ENCODE data around the gene EFNA4.

DNA sequence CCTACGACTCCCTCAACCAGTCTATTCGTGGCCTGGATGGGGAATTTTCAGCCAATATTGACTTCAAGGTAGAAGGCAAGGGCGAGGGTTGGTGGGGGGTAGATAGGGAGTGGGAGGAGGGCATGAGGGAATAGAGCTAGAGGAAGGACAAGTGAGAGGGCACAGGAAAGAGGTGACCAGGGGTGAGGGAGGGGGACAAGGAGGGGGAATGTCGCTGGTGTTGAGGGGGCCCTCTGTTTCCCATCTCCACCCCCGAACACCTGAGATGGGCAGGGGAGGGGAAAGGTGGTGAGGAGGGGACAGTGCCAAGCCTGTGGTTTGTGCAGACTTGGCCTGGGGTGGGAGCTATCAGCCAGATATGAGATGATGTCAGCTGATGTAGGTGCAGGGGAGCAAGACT lies 20.8 kb upstream of the EFNA4 start:
- no peak for TF ChIP-seq ZBTB21 (CRISPR knock-in tag; IDR thresholded peaks at IDR 0.05; ENCODE audit: borderline replicate concordance)
- TF ChIP-seq, protein P1, sequence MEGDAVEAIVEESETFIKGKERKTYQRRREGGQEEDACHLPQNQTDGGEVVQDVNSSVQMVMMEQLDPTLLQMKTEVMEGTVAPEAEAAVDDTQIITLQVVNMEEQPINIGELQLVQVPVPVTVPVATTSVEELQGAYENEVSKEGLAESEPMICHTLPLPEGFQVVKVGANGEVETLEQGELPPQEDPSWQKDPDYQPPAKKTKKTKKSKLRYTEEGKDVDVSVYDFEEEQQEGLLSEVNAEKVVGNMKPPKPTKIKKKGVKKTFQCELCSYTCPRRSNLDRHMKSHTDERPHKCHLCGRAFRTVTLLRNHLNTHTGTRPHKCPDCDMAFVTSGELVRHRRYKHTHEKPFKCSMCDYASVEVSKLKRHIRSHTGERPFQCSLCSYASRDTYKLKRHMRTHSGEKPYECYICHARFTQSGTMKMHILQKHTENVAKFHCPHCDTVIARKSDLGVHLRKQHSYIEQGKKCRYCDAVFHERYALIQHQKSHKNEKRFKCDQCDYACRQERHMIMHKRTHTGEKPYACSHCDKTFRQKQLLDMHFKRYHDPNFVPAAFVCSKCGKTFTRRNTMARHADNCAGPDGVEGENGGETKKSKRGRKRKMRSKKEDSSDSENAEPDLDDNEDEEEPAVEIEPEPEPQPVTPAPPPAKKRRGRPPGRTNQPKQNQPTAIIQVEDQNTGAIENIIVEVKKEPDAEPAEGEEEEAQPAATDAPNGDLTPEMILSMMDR (IDR thresholded peaks at IDR 0.05): no peak
- TF ChIP-seq, protein P2, sequence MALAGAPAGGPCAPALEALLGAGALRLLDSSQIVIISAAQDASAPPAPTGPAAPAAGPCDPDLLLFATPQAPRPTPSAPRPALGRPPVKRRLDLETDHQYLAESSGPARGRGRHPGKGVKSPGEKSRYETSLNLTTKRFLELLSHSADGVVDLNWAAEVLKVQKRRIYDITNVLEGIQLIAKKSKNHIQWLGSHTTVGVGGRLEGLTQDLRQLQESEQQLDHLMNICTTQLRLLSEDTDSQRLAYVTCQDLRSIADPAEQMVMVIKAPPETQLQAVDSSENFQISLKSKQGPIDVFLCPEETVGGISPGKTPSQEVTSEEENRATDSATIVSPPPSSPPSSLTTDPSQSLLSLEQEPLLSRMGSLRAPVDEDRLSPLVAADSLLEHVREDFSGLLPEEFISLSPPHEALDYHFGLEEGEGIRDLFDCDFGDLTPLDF (CRISPR knock-in tag; IDR thresholded peaks at IDR 0.05): no peak
- no peak for TF ChIP-seq NFYB (CRISPR knock-in tag; conservative IDR thresholded peaks at IDR 0.05; ENCODE audit: low read depth)
- no peak for TF ChIP-seq ELF4 (CRISPR knock-in tag; IDR thresholded peaks at IDR 0.05; ENCODE audit: low read depth)
- no peak for TF ChIP-seq EMX1 (CRISPR knock-in tag; IDR thresholded peaks at IDR 0.05)
- TF ChIP-seq HMGXB4 (CRISPR knock-in tag; IDR thresholded peaks at IDR 0.05): no peak
- TF ChIP-seq, protein P3, sequence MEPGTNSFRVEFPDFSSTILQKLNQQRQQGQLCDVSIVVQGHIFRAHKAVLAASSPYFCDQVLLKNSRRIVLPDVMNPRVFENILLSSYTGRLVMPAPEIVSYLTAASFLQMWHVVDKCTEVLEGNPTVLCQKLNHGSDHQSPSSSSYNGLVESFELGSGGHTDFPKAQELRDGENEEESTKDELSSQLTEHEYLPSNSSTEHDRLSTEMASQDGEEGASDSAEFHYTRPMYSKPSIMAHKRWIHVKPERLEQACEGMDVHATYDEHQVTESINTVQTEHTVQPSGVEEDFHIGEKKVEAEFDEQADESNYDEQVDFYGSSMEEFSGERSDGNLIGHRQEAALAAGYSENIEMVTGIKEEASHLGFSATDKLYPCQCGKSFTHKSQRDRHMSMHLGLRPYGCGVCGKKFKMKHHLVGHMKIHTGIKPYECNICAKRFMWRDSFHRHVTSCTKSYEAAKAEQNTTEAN (CRISPR knock-in tag; IDR thresholded peaks at IDR 0.05): no peak
- TF ChIP-seq CREB1 (CRISPR knock-in tag; IDR thresholded peaks at IDR 0.05): no peak
- TF ChIP-seq SMAD4 (CRISPR knock-in tag; IDR thresholded peaks at IDR 0.05): no peak
- no peak for TF ChIP-seq E2F5 (CRISPR knock-in tag; IDR thresholded peaks at IDR 0.05)
- no peak for TF ChIP-seq CREM (CRISPR knock-in tag; IDR thresholded peaks at IDR 0.05)
- TF ChIP-seq, protein P4, sequence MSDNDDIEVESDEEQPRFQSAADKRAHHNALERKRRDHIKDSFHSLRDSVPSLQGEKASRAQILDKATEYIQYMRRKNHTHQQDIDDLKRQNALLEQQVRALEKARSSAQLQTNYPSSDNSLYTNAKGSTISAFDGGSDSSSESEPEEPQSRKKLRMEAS (CRISPR knock-in tag; IDR thresholded peaks at IDR 0.05): no peak

Data from WTC11 (cell line).